Epithelial cell of esophagus (primary cell): ENCODE measurements around the gene PILRA.

Experiments
- DNase-seq: peaks from one replicate; pipeline ENCODE4 v3.0.0; 2010; ENCODE audit warnings: low read depth
- H3K4me3 ChIP-seq: 2 replicates; pipeline ENCODE4 v1.5.1; 2011; ENCODE audit warnings: mild to moderate bottlenecking, low read length, control low read depth
- CTCF ChIP-seq: IDR thresholded peaks from 2 replicates; pipeline ENCODE4 v1.5.1; 2011; ENCODE audit warnings: low read depth, mild to moderate bottlenecking, low read length, control low read depth, inconsistent platforms; ENCODE audit not compliant: insufficient read depth; ENCODE audit errors: missing control alignments

Gene PILRA

GRCh38 chr7:100418930-100419659 is 45.8 kb downstream of the PILRA start:
- no peak for DNase-seq
- TF ChIP-seq CTCF, result peak; percentile 7
- H3K4me3 ChIP-seq, result no peak overlapping the region

- no peak for TF ChIP-seq CTCF
- no peak overlapping the region for H3K4me3 ChIP-seq
- no peak for DNase-seq
Observed at GRCh38 chr7:100419660-100420226, 46.5 kb downstream of the PILRA start.

GRCh38 chr7:100423315-100423714 is 50.0 kb downstream of the PILRA start:
- no peak for TF ChIP-seq CTCF
- no peak overlapping the region for H3K4me3 ChIP-seq
- DNase-seq, result no peak

GRCh38 chr7:100425347-100425746 is 52.1 kb downstream of the PILRA start:
- no peak overlapping the region for H3K4me3 ChIP-seq
- DNase-seq, result no peak
- TF ChIP-seq CTCF, result no peak

- TF ChIP-seq CTCF, result no peak
- H3K4me3 ChIP-seq, result no peak overlapping the region
Observed at GRCh38 chr7:100426516-100426915, 53.2 kb downstream of the PILRA start.

GRCh38 chr7:100427762-100428198 is 54.5 kb downstream of the PILRA start:
- TF ChIP-seq CTCF, result no peak
- DNase-seq, result no peak
- H3K4me3 ChIP-seq, result peak overlapping the region; percentile 86

More at GRCh38 chr7:100426516-100426915, 53.2 kb downstream of the PILRA start:
- DNase-seq, result no peak
